HEK293 (cell line): ENCODE results near the gene TLR9.

Experiments used
- GLIS2 ChIP-seq: fragments of 450-650 bp; formaldehyde crosslinking; IDR thresholded peaks from 2 replicates; pipeline ENCODE4 v1.5.1; 2016; ENCODE audit warnings: missing biosample characterization, missing genetic modification characterization
- KLF16 ChIP-seq: fragments of 450-650 bp; formaldehyde crosslinking; IDR thresholded peaks from 2 replicates; pipeline ENCODE4 v1.5.1; 2017; ENCODE audit warnings: missing biosample characterization, missing genetic modification characterization
- KLF9 ChIP-seq: fragments of 450-650 bp; formaldehyde crosslinking; IDR thresholded peaks from 2 replicates; pipeline ENCODE4 v1.5.1; 2016; ENCODE audit warnings: missing biosample characterization, missing genetic modification characterization, low read depth
- TRIM28 ChIP-seq: IDR thresholded peaks from 2 replicates; pipeline ENCODE4 v1.6.1; 2011; ENCODE audit warnings: low read length, control low read depth, borderline replicate concordance
- ZBTB7A ChIP-seq: fragments of 450-650 bp; formaldehyde crosslinking; IDR thresholded peaks from 2 replicates; pipeline ENCODE4 v1.5.1; 2016; ENCODE audit warnings: low read depth, missing biosample characterization, missing genetic modification characterization
- ZBTB8A ChIP-seq: fragments of 450-650 bp; formaldehyde crosslinking; IDR thresholded peaks from 2 replicates; pipeline ENCODE4 v1.5.1; 2016; ENCODE audit warnings: missing biosample characterization, missing genetic modification characterization
- ZNF112 ChIP-seq: fragments of 450-650 bp; formaldehyde crosslinking; IDR thresholded peaks from 2 replicates; pipeline ENCODE4 v1.5.0; 2017; ENCODE audit warnings: missing biosample characterization, missing genetic modification characterization
- ZNF121 ChIP-seq: fragments of 450-650 bp; formaldehyde crosslinking; IDR thresholded peaks from 2 replicates; pipeline ENCODE4 v1.5.1; 2016; ENCODE audit warnings: missing biosample characterization, missing genetic modification characterization
- ZNF133 ChIP-seq: fragments of 450-650 bp; formaldehyde crosslinking; IDR thresholded peaks from 2 replicates; pipeline ENCODE4 v1.5.1; 2016; ENCODE audit warnings: missing biosample characterization, missing genetic modification characterization
- ZNF157 ChIP-seq: fragments of 450-650 bp; formaldehyde crosslinking; IDR thresholded peaks from 2 replicates; pipeline ENCODE4 v1.5.1; 2016; ENCODE audit warnings: missing biosample characterization, missing genetic modification characterization
- ZNF266 ChIP-seq: fragments of 450-650 bp; formaldehyde crosslinking; IDR thresholded peaks from 2 replicates; pipeline ENCODE4 v1.5.1; 2016; ENCODE audit warnings: missing biosample characterization, missing genetic modification characterization, low read depth
- ZNF292 ChIP-seq: fragments of 450-650 bp; formaldehyde crosslinking; IDR thresholded peaks from 2 replicates; pipeline ENCODE4 v1.5.1; 2016; ENCODE audit warnings: low read depth, missing biosample characterization, missing genetic modification characterization, borderline replicate concordance
- ZNF302 ChIP-seq: fragments of 450-650 bp; formaldehyde crosslinking; IDR thresholded peaks from 2 replicates; pipeline ENCODE4 v1.5.1; 2016; ENCODE audit warnings: missing biosample characterization, missing genetic modification characterization, low read depth
- ZNF48 ChIP-seq: fragments of 450-650 bp; formaldehyde crosslinking; IDR thresholded peaks from 2 replicates; pipeline ENCODE4 v1.5.1; 2016; ENCODE audit warnings: missing biosample characterization, missing genetic modification characterization
- ZNF501 ChIP-seq: fragments of 450-650 bp; formaldehyde crosslinking; IDR thresholded peaks from 2 replicates; pipeline ENCODE4 v1.5.1; 2016; ENCODE audit warnings: missing biosample characterization, missing genetic modification characterization
- ZNF544 ChIP-seq: fragments of 450-650 bp; formaldehyde crosslinking; IDR thresholded peaks from 2 replicates; pipeline ENCODE4 v1.5.0; 2017; ENCODE audit warnings: missing biosample characterization, missing genetic modification characterization
- ZNF548 ChIP-seq: fragments of 450-650 bp; formaldehyde crosslinking; IDR thresholded peaks from 2 replicates; pipeline ENCODE4 v1.5.1; 2016; ENCODE audit warnings: missing biosample characterization, missing genetic modification characterization
- ZNF558 ChIP-seq: fragments of 450-650 bp; formaldehyde crosslinking; IDR thresholded peaks from 2 replicates; pipeline ENCODE4 v1.5.1; 2016; ENCODE audit warnings: missing biosample characterization, missing genetic modification characterization
- ZNF571 ChIP-seq: fragments of 450-650 bp; formaldehyde crosslinking; IDR thresholded peaks from 2 replicates; pipeline ENCODE4 v1.5.0; 2017; ENCODE audit warnings: missing biosample characterization, missing genetic modification characterization
- ZNF596 ChIP-seq: fragments of 450-650 bp; IDR thresholded peaks from 2 replicates; pipeline ENCODE4 v1.5.0; 2018; ENCODE audit warnings: missing biosample characterization, mild to moderate bottlenecking, missing genetic modification characterization, moderate library complexity
- ZNF785 ChIP-seq: fragments of 450-650 bp; formaldehyde crosslinking; IDR thresholded peaks from 2 replicates; pipeline ENCODE4 v1.5.1; 2016; ENCODE audit warnings: missing biosample characterization, missing genetic modification characterization
- ZNF843 ChIP-seq: fragments of 450-650 bp; formaldehyde crosslinking; IDR thresholded peaks from 2 replicates; pipeline ENCODE4 v1.5.1; 2016; ENCODE audit warnings: missing biosample characterization, missing genetic modification characterization
- TF ChIP-seq, protein P1 (sequence below): fragments of 450-650 bp; formaldehyde crosslinking; conservative IDR thresholded peaks from 2 replicates; pipeline ENCODE4 v1.5.1; 2016; ENCODE audit warnings: low read depth, missing biosample characterization, missing genetic modification characterization
- TF ChIP-seq, protein P2 (sequence below): fragments of 450-650 bp; formaldehyde crosslinking; IDR thresholded peaks from 2 replicates; pipeline ENCODE4 v1.5.1; 2016; ENCODE audit warnings: missing biosample characterization, missing genetic modification characterization
- TF ChIP-seq, protein P3 (sequence below): fragments of 450-650 bp; formaldehyde crosslinking; IDR thresholded peaks from 2 replicates; pipeline ENCODE4 v1.5.1; 2016; ENCODE audit warnings: missing biosample characterization, missing genetic modification characterization
- TF ChIP-seq, protein P4 (sequence below): fragments of 450-650 bp; formaldehyde crosslinking; IDR thresholded peaks from 2 replicates; pipeline ENCODE4 v1.5.1; 2016; ENCODE audit warnings: missing biosample characterization, missing genetic modification characterization

TLR9 gene

DNA sequence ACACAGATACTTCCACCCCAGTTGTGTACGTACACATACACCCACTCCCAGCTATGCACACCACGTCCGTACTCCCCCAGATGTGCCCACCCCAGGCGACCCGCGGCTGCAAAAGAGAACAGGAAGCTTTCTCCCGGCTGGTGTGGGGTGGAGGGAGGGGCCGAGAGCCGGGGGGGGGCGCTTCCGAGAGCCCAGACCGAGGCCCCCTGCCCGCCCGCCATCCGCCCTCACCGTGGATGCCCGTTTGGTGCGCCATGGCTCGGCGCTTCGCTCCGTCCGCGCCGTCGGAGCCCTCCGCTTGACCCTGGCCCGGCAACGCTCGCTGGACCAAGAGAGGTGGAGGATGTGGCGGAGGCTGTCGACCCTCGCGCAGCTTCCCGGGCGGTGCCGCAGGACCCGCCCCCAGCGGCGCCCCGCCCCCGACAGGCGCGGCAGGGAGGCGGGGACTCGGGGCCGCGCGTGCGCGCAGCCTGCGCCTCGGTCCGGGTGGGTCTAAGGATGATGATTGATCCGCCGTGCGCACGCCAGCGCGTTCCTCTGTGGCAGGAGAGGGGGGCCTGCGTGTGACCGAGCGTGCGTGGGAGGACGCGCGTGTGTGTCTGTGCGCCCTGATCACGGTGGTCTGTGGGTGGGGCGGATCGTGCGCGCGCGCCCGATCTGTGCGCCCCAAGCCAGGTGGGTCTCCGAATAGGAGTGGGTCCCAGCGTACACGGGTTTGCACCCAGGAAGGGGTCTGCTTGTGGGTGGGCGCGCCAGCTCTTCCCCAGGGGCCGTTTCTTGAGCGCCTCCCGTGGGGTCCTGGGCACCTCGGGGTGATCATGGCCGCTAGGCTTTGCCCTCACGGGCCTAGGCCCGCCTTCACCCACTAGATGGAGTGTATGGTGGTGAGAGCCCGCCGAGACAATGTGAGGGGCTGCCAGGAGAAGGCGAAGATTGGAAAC lies 13.6 kb upstream of the TLR9 start, which contains the start of gene TWF2 (continued):
- TF ChIP-seq ZBTB8A (peak; percentile 48; the same call in 1 of the 2 replicates), ZNF121 (tag by site-specific recombination) (no peak), ZNF157 (tag by site-specific recombination) (no peak), ZNF843 (tag by site-specific recombination) (no peak), ZNF48 (tag by site-specific recombination) (no peak), ZNF548 (tag by site-specific recombination) (no peak), ZNF133 (tag by site-specific recombination) (no peak), TRIM28 (no peak), ZNF302 (tag by site-specific recombination) (no peak), ZNF266 (tag by site-specific recombination) (no peak; the same call in 1 of the 2 replicates), KLF9 (tag by site-specific recombination) (peak; percentile 69; the same call in 1 of the 2 replicates), ZNF292 (tag by site-specific recombination) (no peak), ZNF558 (no peak), ZNF596 (tag by site-specific recombination) (no peak), GLIS2 (tag by site-specific recombination) (peak; percentile 86), ZNF112 (tag by site-specific recombination) (no peak), ZNF544 (no peak), KLF16 (tag by site-specific recombination) (peak; percentile 37), ZNF501 (tag by site-specific recombination) (no peak), ZNF785 (tag by site-specific recombination) (peak; percentile 89; the same call in 1 of the 2 replicates), ZNF571 (no peak), ZBTB7A (tag by site-specific recombination) (peak; percentile 63; the same call in 1 of the 2 replicates)
- TF ChIP-seq, protein P1, sequence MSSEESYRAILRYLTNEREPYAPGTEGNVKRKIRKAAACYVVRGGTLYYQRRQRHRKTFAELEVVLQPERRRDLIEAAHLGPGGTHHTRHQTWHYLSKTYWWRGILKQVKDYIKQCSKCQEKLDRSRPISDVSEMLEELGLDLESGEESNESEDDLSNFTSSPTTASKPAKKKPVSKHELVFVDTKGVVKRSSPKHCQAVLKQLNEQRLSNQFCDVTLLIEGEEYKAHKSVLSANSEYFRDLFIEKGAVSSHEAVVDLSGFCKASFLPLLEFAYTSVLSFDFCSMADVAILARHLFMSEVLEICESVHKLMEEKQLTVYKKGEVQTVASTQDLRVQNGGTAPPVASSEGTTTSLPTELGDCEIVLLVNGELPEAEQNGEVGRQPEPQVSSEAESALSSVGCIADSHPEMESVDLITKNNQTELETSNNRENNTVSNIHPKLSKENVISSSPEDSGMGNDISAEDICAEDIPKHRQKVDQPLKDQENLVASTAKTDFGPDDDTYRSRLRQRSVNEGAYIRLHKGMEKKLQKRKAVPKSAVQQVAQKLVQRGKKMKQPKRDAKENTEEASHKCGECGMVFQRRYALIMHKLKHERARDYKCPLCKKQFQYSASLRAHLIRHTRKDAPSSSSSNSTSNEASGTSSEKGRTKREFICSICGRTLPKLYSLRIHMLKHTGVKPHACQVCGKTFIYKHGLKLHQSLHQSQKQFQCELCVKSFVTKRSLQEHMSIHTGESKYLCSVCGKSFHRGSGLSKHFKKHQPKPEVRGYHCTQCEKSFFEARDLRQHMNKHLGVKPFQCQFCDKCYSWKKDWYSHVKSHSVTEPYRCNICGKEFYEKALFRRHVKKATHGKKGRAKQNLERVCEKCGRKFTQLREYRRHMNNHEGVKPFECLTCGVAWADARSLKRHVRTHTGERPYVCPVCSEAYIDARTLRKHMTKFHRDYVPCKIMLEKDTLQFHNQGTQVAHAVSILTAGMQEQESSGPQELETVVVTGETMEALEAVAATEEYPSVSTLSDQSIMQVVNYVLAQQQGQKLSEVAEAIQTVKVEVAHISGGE (tag by site-specific recombination) = 0 out of 2 replicates have a peak, but pooled peaks have one; percentile 20
- TF ChIP-seq, protein P2, sequence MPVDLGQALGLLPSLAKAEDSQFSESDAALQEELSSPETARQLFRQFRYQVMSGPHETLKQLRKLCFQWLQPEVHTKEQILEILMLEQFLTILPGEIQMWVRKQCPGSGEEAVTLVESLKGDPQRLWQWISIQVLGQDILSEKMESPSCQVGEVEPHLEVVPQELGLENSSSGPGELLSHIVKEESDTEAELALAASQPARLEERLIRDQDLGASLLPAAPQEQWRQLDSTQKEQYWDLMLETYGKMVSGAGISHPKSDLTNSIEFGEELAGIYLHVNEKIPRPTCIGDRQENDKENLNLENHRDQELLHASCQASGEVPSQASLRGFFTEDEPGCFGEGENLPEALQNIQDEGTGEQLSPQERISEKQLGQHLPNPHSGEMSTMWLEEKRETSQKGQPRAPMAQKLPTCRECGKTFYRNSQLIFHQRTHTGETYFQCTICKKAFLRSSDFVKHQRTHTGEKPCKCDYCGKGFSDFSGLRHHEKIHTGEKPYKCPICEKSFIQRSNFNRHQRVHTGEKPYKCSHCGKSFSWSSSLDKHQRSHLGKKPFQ (tag by site-specific recombination) = no peak
- TF ChIP-seq, protein P3, sequence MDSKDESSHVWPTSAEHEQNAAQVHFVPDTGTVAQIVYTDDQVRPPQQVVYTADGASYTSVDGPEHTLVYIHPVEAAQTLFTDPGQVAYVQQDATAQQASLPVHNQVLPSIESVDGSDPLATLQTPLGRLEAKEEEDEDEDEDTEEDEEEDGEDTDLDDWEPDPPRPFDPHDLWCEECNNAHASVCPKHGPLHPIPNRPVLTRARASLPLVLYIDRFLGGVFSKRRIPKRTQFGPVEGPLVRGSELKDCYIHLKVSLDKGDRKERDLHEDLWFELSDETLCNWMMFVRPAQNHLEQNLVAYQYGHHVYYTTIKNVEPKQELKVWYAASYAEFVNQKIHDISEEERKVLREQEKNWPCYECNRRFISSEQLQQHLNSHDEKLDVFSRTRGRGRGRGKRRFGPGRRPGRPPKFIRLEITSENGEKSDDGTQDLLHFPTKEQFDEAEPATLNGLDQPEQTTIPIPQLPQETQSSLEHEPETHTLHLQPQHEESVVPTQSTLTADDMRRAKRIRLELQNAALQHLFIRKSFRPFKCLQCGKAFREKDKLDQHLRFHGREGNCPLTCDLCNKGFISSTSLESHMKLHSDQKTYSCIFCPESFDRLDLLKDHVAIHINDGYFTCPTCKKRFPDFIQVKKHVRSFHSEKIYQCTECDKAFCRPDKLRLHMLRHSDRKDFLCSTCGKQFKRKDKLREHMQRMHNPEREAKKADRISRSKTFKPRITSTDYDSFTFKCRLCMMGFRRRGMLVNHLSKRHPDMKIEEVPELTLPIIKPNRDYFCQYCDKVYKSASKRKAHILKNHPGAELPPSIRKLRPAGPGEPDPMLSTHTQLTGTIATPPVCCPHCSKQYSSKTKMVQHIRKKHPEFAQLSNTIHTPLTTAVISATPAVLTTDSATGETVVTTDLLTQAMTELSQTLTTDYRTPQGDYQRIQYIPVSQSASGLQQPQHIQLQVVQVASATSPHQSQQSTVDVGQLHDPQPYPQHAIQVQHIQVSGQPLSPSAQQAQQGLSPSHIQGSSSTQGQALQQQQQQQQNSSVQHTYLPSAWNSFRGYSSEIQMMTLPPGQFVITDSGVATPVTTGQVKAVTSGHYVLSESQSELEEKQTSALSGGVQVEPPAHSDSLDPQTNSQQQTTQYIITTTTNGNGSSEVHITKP (tag by site-specific recombination) = no peak; the same call in 1 of the 2 replicates
- TF ChIP-seq, protein P4, sequence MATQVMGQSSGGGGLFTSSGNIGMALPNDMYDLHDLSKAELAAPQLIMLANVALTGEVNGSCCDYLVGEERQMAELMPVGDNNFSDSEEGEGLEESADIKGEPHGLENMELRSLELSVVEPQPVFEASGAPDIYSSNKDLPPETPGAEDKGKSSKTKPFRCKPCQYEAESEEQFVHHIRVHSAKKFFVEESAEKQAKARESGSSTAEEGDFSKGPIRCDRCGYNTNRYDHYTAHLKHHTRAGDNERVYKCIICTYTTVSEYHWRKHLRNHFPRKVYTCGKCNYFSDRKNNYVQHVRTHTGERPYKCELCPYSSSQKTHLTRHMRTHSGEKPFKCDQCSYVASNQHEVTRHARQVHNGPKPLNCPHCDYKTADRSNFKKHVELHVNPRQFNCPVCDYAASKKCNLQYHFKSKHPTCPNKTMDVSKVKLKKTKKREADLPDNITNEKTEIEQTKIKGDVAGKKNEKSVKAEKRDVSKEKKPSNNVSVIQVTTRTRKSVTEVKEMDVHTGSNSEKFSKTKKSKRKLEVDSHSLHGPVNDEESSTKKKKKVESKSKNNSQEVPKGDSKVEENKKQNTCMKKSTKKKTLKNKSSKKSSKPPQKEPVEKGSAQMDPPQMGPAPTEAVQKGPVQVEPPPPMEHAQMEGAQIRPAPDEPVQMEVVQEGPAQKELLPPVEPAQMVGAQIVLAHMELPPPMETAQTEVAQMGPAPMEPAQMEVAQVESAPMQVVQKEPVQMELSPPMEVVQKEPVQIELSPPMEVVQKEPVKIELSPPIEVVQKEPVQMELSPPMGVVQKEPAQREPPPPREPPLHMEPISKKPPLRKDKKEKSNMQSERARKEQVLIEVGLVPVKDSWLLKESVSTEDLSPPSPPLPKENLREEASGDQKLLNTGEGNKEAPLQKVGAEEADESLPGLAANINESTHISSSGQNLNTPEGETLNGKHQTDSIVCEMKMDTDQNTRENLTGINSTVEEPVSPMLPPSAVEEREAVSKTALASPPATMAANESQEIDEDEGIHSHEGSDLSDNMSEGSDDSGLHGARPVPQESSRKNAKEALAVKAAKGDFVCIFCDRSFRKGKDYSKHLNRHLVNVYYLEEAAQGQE (tag by site-specific recombination) = no peak
